ENCODE measurements around the gene GNG13.

- TF ChIP-seq CTCF (conservative IDR thresholded peaks at IDR 0.05; ENCODE audit: low read depth in 2 of 2) (no peak), POLR2AphosphoS5 (IDR thresholded peaks at IDR 0.05; ENCODE audit: low read depth) (no peak), JUNB (IDR thresholded peaks at IDR 0.05; ENCODE audit: unreplicated experiment) (no peak), REST (IDR thresholded peaks at IDR 0.05; ENCODE audit: unreplicated experiment) (no peak), NANOG (IDR thresholded peaks at IDR 0.05; ENCODE audit: borderline replicate concordance) (no peak), EZH2 (IDR thresholded peaks at IDR 0.05; ENCODE audit: low read depth, unreplicated experiment) (no peak), EZH2phosphoT487 (IDR thresholded peaks at IDR 0.05; ENCODE audit: unreplicated experiment) (no peak), ZNF331 (CRISPR knock-in tag; IDR thresholded peaks at IDR 0.05; ENCODE audit: low read depth) (no peak), CREB1 (CRISPR knock-in tag; IDR thresholded peaks at IDR 0.05; ENCODE audit: low read depth) (no peak), ZNF114 (CRISPR knock-in tag; IDR thresholded peaks at IDR 0.05) (no peak), ETS1 (IDR thresholded peaks at IDR 0.05) (no peak)
- TF ChIP-seq, protein P1, sequence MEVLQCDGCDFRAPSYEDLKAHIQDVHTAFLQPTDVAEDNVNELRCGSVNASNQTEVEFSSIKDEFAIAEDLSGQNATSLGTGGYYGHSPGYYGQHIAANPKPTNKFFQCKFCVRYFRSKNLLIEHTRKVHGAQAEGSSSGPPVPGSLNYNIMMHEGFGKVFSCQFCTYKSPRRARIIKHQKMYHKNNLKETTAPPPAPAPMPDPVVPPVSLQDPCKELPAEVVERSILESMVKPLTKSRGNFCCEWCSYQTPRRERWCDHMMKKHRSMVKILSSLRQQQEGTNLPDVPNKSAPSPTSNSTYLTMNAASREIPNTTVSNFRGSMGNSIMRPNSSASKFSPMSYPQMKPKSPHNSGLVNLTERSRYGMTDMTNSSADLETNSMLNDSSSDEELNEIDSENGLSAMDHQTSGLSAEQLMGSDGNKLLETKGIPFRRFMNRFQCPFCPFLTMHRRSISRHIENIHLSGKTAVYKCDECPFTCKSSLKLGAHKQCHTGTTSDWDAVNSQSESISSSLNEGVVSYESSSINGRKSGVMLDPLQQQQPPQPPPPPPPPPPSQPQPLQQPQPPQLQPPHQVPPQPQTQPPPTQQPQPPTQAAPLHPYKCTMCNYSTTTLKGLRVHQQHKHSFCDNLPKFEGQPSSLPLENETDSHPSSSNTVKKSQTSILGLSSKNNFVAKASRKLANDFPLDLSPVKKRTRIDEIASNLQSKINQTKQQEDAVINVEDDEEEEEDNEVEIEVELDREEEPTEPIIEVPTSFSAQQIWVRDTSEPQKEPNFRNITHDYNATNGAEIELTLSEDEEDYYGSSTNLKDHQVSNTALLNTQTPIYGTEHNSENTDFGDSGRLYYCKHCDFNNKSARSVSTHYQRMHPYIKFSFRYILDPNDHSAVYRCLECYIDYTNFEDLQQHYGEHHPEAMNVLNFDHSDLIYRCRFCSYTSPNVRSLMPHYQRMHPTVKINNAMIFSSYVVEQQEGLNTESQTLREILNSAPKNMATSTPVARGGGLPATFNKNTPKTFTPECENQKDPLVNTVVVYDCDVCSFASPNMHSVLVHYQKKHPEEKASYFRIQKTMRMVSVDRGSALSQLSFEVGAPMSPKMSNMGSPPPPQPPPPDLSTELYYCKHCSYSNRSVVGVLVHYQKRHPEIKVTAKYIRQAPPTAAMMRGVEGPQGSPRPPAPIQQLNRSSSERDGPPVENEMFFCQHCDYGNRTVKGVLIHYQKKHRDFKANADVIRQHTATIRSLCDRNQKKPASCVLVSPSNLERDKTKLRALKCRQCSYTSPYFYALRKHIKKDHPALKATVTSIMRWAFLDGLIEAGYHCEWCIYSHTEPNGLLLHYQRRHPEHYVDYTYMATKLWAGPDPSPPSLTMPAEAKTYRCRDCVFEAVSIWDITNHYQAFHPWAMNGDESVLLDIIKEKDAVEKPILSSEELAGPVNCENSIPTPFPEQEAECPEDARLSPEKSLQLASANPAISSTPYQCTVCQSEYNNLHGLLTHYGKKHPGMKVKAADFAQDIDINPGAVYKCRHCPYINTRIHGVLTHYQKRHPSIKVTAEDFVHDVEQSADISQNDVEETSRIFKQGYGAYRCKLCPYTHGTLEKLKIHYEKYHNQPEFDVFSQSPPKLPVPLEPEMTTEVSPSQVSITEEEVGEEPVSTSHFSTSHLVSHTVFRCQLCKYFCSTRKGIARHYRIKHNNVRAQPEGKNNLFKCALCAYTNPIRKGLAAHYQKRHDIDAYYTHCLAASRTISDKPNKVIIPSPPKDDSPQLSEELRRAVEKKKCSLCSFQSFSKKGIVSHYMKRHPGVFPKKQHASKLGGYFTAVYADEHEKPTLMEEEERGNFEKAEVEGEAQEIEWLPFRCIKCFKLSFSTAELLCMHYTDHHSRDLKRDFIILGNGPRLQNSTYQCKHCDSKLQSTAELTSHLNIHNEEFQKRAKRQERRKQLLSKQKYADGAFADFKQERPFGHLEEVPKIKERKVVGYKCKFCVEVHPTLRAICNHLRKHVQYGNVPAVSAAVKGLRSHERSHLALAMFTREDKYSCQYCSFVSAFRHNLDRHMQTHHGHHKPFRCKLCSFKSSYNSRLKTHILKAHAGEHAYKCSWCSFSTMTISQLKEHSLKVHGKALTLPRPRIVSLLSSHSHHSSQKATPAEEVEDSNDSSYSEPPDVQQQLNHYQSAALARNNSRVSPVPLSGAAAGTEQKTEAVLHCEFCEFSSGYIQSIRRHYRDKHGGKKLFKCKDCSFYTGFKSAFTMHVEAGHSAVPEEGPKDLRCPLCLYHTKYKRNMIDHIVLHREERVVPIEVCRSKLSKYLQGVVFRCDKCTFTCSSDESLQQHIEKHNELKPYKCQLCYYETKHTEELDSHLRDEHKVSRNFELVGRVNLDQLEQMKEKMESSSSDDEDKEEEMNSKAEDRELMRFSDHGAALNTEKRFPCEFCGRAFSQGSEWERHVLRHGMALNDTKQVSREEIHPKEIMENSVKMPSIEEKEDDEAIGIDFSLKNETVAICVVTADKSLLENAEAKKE (CRISPR knock-in tag; IDR thresholded peaks at IDR 0.05): no peak
Observed at GRCh38 chr16:759110-759910, 41.2 kb downstream of the GNG13 start.
